RKO (cell line): Measurements from ENCODE around the gene CYP3A5.
"Not testable (repeated sequence)": the region's sequence is repeated elsewhere in the genome, so short reads cannot be mapped to it uniquely, and the experiment has no call there.

ENCODE experiments used
- DNase-seq: peaks from one replicate; pipeline ENCODE4 v3.0.0-alpha.2; 2016; ENCODE audit warnings: low spot score

The CYP3A5 gene

GRCh38 chr7:99679400-99680191 is at the start of gene CYP3A5:
Gene CYP3A5, minus strand, starts transcription at chr7:99679996. Its CDS starts 100 bp downstream, at chr7:99679896.
- no peak for DNase-seq

- no peak for DNase-seq
Observed at GRCh38 chr7:99728615-99729014, 48.8 kb upstream of the CYP3A5 start.

- DNase-seq, result not testable (repeated sequence)
Observed at GRCh38 chr7:99723201-99723600, 43.4 kb upstream of the CYP3A5 start.

- DNase-seq, result no peak
Observed at GRCh38 chr7:99720800-99721595, 41.2 kb upstream of the CYP3A5 start.

- DNase-seq, result no peak
Observed at GRCh38 chr7:99719996-99720769, 40.4 kb upstream of the CYP3A5 start.

- DNase-seq, result no peak
Observed at GRCh38 chr7:99713995-99714570, 34.3 kb upstream of the CYP3A5 start.

GRCh38 chr7:99709838-99710578 is 30.2 kb upstream of the CYP3A5 start:
- DNase-seq, result no peak

GRCh38 chr7:99709260-99709659 is 29.5 kb upstream of the CYP3A5 start:
- peak; percentile 32 for DNase-seq

- no peak for DNase-seq
Observed at GRCh38 chr7:99707096-99707495, 27.3 kb upstream of the CYP3A5 start.

GRCh38 chr7:99699946-99700345 is 20.1 kb upstream of the CYP3A5 start:
- no peak for DNase-seq

- DNase-seq, result peak; percentile 41
Observed at GRCh38 chr7:99698867-99699730, 19.3 kb upstream of the CYP3A5 start.

- no peak for DNase-seq
Observed at GRCh38 chr7:99694912-99695304, 15.1 kb upstream of the CYP3A5 start.

GRCh38 chr7:99694201-99694911 is 14.6 kb upstream of the CYP3A5 start:
- DNase-seq, result no peak

- no peak for DNase-seq
Observed at GRCh38 chr7:99693427-99694200, 13.8 kb upstream of the CYP3A5 start.

- no peak for DNase-seq
Observed at GRCh38 chr7:99693100-99693426, 13.3 kb upstream of the CYP3A5 start.

- not testable (repeated sequence) for DNase-seq
Observed at GRCh38 chr7:99692563-99692962, 12.8 kb upstream of the CYP3A5 start.

GRCh38 chr7:99691658-99692057 is 11.9 kb upstream of the CYP3A5 start:
- not testable (repeated sequence) for DNase-seq

- not testable (repeated sequence) for DNase-seq
Observed at GRCh38 chr7:99690918-99691317, 11.1 kb upstream of the CYP3A5 start.
